HEK293 (cell line): Measurements from ENCODE around the gene ZCCHC2.

Experiments used
- CTCF ChIA-PET: fragments of 350-600 bp; formaldehyde crosslinking; extraction: SDS; loops from one replicate; lab custom pipeline; 2021; ENCODE audit warnings: antibody characterized with exemption; lab: Yijun Ruan, JAX
- POLR2A ChIA-PET: fragments of 300-600 bp; formaldehyde crosslinking; extraction: SDS; loops from one replicate; lab custom pipeline; 2020; ENCODE audit warnings: antibody characterized with exemption, inconsistent platforms; lab: Yijun Ruan, JAX
- H3K27ac ChIP-seq: fragments of 200-500 bp; sonication (Bioruptor generic); 2 replicates; pipeline ENCODE4 v1.5.1; 2014; ENCODE audit warnings: low read depth, low read length, control low read depth, inconsistent platforms; ENCODE audit errors: extremely low read depth
- H3K36me3 ChIP-seq, 2 experiments: fragments of 200-500 bp in 1 of 2; sonication (Bioruptor generic) in 1 of 2; 1 replicate in 1 of 2; 2 replicates in 1 of 2; pipeline ENCODE4 v1.5.1; 2014 to 2017; ENCODE audit warnings: inconsistent platforms in 2 of 2, low read length in 2 of 2; ENCODE audit not compliant: control insufficient read depth in 2 of 2, insufficient read depth in 1 of 2
- H3K4me1 ChIP-seq: fragments of 200-500 bp; sonication (Bioruptor generic); 2 replicates; pipeline ENCODE4 v1.5.1; 2014; ENCODE audit warnings: mild to moderate bottlenecking, low read length, inconsistent platforms; ENCODE audit not compliant: control insufficient read depth, insufficient read depth
- H3K4me3 ChIP-seq: 2 replicates; pipeline ENCODE4 v1.5.1; 2011; ENCODE audit warnings: low read depth, mild to moderate bottlenecking, control low read depth, low read length, moderate library complexity
- H3K9me3 ChIP-seq: fragments of 200-500 bp; sonication (Bioruptor generic); 2 replicates; pipeline ENCODE4 v1.5.1; 2014; ENCODE audit warnings: low read depth, low read length, inconsistent platforms; ENCODE audit not compliant: control insufficient read depth, insufficient read depth
- GLIS2 ChIP-seq: fragments of 450-650 bp; formaldehyde crosslinking; IDR thresholded peaks from 2 replicates; pipeline ENCODE4 v1.5.1; 2016; ENCODE audit warnings: missing biosample characterization, missing genetic modification characterization
- KLF8 ChIP-seq: fragments of 450-650 bp; formaldehyde crosslinking; IDR thresholded peaks from 2 replicates; pipeline ENCODE4 v1.5.1; 2016; ENCODE audit warnings: missing biosample characterization, missing genetic modification characterization
- MEIS1 ChIP-seq: sonication (generic); formaldehyde crosslinking; IDR thresholded peaks from 2 replicates; pipeline ENCODE4 v1.8.1; 2022; ENCODE audit warnings: missing genetic modification reagents, mild to moderate bottlenecking, borderline replicate concordance
- PRDM1 ChIP-seq: fragments of 450-650 bp; formaldehyde crosslinking; IDR thresholded peaks from 2 replicates; pipeline ENCODE4; 2016; ENCODE audit warnings: missing biosample characterization, missing genetic modification characterization
- REPIN1 ChIP-seq: fragments of 450-650 bp; formaldehyde crosslinking; IDR thresholded peaks from 2 replicates; pipeline ENCODE4 v1.5.1; 2017; ENCODE audit warnings: missing biosample characterization, missing genetic modification characterization, low read depth
- SP7 ChIP-seq: fragments of 450-650 bp; formaldehyde crosslinking; IDR thresholded peaks from 2 replicates; pipeline ENCODE4 v1.5.1; 2016; ENCODE audit warnings: missing biosample characterization, missing genetic modification characterization
- TSHZ1 ChIP-seq: fragments of 450-650 bp; formaldehyde crosslinking; IDR thresholded peaks from 2 replicates; pipeline ENCODE4 v1.5.1; 2016; ENCODE audit warnings: missing biosample characterization, missing genetic modification characterization, borderline replicate concordance
- WT1 ChIP-seq: fragments of 450-650 bp; formaldehyde crosslinking; IDR thresholded peaks from 2 replicates; pipeline ENCODE4 v1.5.1; 2016; ENCODE audit warnings: missing biosample characterization, missing genetic modification characterization
- ZEB2 ChIP-seq: fragments of 450-650 bp; formaldehyde crosslinking; IDR thresholded peaks from 2 replicates; pipeline ENCODE4 v1.5.1; 2016; ENCODE audit warnings: missing biosample characterization, missing genetic modification characterization
- ZNF239 ChIP-seq: fragments of 450-650 bp; formaldehyde crosslinking; IDR thresholded peaks from 2 replicates; pipeline ENCODE4 v1.5.1; 2016; ENCODE audit warnings: missing biosample characterization, missing genetic modification characterization
- ZNF398 ChIP-seq: fragments of 450-650 bp; formaldehyde crosslinking; IDR thresholded peaks from 2 replicates; pipeline ENCODE4 v1.5.1; 2017; ENCODE audit warnings: missing biosample characterization, missing genetic modification characterization
- ZNF600 ChIP-seq: fragments of 450-650 bp; formaldehyde crosslinking; IDR thresholded peaks from 2 replicates; pipeline ENCODE4 v1.5.1; 2016; ENCODE audit warnings: missing biosample characterization, missing genetic modification characterization
- ZNF629 ChIP-seq: fragments of 450-650 bp; formaldehyde crosslinking; IDR thresholded peaks from 2 replicates; pipeline ENCODE4 v1.5.1; 2017; ENCODE audit warnings: missing biosample characterization, missing genetic modification characterization
- ZNF701 ChIP-seq: fragments of 450-650 bp; formaldehyde crosslinking; IDR thresholded peaks from 2 replicates; pipeline ENCODE4 v1.5.1; 2016; ENCODE audit warnings: missing biosample characterization, missing genetic modification characterization
- ZNF747 ChIP-seq: fragments of 450-650 bp; formaldehyde crosslinking; IDR thresholded peaks from 2 replicates; pipeline ENCODE4 v1.5.1; 2016; ENCODE audit warnings: missing biosample characterization, missing genetic modification characterization
- TF ChIP-seq, protein P1 (sequence below): fragments of 450-650 bp; formaldehyde crosslinking; IDR thresholded peaks from 2 replicates; pipeline ENCODE4 v1.5.1; 2016; ENCODE audit warnings: missing biosample characterization, missing genetic modification characterization

The ZCCHC2 gene

GRCh38 chr18:62484941-62485340 lies 37.9 kb upstream of the ZCCHC2 start:
- Histone ChIP-seq H3K9me3 (no peaks in the 10 kb centered on the region; the same call in 1 of the 2 replicates), H3K4me1 (peaks cover 11% of the 10 kb centered on the region), H3K36me3 (no peaks in the 10 kb centered on the region), H3K27ac (no peak overlapping the region), H3K4me3 (no peak overlapping the region)
- ChIA-PET POLR2A (interaction anchor here (2.0 kb wide), 1 partner anchor 38 kb away, joined by 10 read pairs; the partner anchor contains the start of gene ZCCHC2), CTCF (no interaction called here)
- TF ChIP-seq, protein P1, sequence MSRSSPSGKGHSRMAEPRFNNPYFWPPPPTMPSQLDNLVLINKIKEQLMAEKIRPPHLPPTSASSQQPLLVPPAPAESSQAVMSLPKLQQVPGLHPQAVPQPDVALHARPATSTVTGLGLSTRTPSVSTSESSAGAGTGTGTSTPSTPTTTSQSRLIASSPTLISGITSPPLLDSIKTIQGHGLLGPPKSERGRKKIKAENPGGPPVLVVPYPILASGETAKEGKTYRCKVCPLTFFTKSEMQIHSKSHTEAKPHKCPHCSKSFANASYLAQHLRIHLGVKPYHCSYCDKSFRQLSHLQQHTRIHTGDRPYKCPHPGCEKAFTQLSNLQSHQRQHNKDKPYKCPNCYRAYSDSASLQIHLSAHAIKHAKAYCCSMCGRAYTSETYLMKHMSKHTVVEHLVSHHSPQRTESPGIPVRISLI (tag by site-specific recombination) = no peak
- TF ChIP-seq ZNF239 (tag by site-specific recombination) = no peak
- TF ChIP-seq, all 188 proteins: peak for 0

GRCh38 chr18:62485684-62486083 lies 37.1 kb upstream of the ZCCHC2 start:
- no peak for TF ChIP-seq ZNF701
- TF ChIP-seq ZEB2 (tag by site-specific recombination) = no peak
- 0 out of 2 replicates have a peak, but pooled peaks have one; percentile 26 for TF ChIP-seq ZNF398
- peak; percentile 71 for TF ChIP-seq PRDM1 (tag by site-specific recombination)
- TF ChIP-seq TSHZ1 (tag by site-specific recombination) = 0 out of 2 replicates have a peak, but pooled peaks have one; percentile 31
- 0 out of 2 replicates have a peak, but pooled peaks have one; percentile 13 for TF ChIP-seq WT1 (tag by site-specific recombination)
- peak; percentile 30; the same call in 1 of the 2 replicates for TF ChIP-seq SP7 (tag by site-specific recombination)
- no peak for TF ChIP-seq REPIN1 (tag by site-specific recombination)
- Histone ChIP-seq H3K36me3 (no peaks in the 10 kb centered on the region), H3K27ac (no peak overlapping the region), H3K4me3 (no peak overlapping the region), H3K9me3 (no peaks in the 10 kb centered on the region), H3K4me1 (peaks cover 11% of the 10 kb centered on the region)
- ChIA-PET CTCF (no interaction called here), POLR2A (interaction anchor here (2.0 kb wide), 1 partner anchor 37 kb away, joined by 10 read pairs; the partner anchor contains the start of gene ZCCHC2)

DNA sequence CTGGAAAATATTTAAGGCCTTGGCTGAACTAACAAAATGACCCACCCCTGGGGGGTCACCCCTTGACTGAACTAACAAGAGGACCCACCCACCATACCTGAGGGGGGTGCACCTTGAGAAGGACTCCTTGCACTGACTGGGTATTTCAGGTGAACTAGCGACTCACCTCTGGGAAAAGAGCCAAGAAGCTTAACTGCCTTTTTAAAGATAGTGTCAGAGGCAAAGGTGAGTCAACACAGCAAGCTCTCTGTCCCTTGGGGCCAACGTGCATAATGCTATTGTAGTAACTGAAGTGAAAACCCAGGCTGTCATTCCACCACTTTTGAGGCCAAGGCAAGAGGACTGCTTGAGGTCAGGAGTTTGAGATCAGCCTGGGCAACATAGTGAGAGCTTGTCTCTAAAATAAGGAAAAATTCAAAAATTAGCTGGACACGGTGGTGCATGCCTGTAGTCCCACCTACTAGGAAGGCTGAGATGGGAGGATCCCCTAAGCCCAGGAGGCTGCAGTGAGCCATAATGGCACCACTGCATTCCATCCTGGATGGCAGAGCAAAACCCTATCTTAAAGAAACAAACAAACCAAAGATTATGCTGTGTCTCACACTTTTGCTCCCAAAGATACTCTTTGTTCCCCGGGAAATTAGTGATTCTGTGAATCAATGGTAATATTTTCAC lies 36.4 kb upstream of the ZCCHC2 start:
- Histone ChIP-seq H3K36me3 (no peaks in the 10 kb centered on the region), H3K4me1 (peaks cover 11% of the 10 kb centered on the region), H3K9me3 (no peaks in the 10 kb centered on the region), H3K4me3 (no peak overlapping the region), H3K27ac (no peak overlapping the region; the same call in 1 of the 2 replicates)
- ChIA-PET CTCF (interaction anchor here (0.6 to 0.7 kb wide), 2 partner anchors 35 to 38 kb away, joined by 3 read pairs; no protein-coding TSS in a partner anchor), POLR2A (interaction anchor here (2.0 kb wide), 1 partner anchor 36 kb away, joined by 10 read pairs; the partner anchor contains the start of gene ZCCHC2)
- peak; percentile 74 for TF ChIP-seq ZNF600 (tag by site-specific recombination)
- TF ChIP-seq ZNF747 (tag by site-specific recombination) = no peak
- TF ChIP-seq ZNF629 (tag by site-specific recombination) = 0 out of 2 replicates have a peak, but pooled peaks have one; percentile 25
- TF ChIP-seq TSHZ1 (tag by site-specific recombination) = peak; percentile 22; the same call in 1 of the 2 replicates
- TF ChIP-seq KLF8 (tag by site-specific recombination) = peak; percentile 53; the same call in 1 of the 2 replicates
- no peak for TF ChIP-seq MEIS1 (CRISPR knock-in tag)
- TF ChIP-seq GLIS2 (tag by site-specific recombination) = peak; percentile 34; the same call in 1 of the 2 replicates
